ENCODE results near the gene CACNA1C. TPM values are rescaled to one million over a fixed set of nuclear protein-coding genes. Genes with fewer than 3 reads are reported as not detected.
A peak's percentile ranks its signal among the peaks of the same experiment; 100 is the strongest.

CACNA1C gene
- total and polyA plus RNA-seq, 2 donors (not counting 1 experiment from before 2014, with no cell fraction given), result 7.6 to 11.4 TPM

- Histone ChIP-seq H3K27ac (ENCODE audit: insufficient read depth, low read length) (no peak overlapping the region), H3K9ac (ENCODE audit: insufficient read depth, low read length) (no peak overlapping the region), H2AFZ (ENCODE audit: low read length) (no peak overlapping the region), H4K20me1 (ENCODE audit: control insufficient read depth, extremely low read depth, insufficient read depth, low read length) (no peaks in the 10 kb centered on the region), H3K36me3 (ENCODE audit: control insufficient read depth, insufficient read depth, low read length) (no peaks in the 10 kb centered on the region), H3K79me2 (ENCODE audit: control insufficient read depth, insufficient read depth, low read length) (no peaks in the 10 kb centered on the region), H3K9me3 (ENCODE audit: control insufficient read depth, insufficient read depth, low read depth, low read length) (no peaks in the 10 kb centered on the region), H3K4me2 (ENCODE audit: extremely low read depth, insufficient read depth, low read length) (no peak overlapping the region), H3K4me3 (replicated peaks in 1 of 4; ENCODE audit: control extremely low read depth in 1 of 4, insufficient read depth in 1 of 4, low read depth in 3 of 4, low read length in 4 of 4) (no peak overlapping the region), H3K4me1 (ENCODE audit: control insufficient read depth, extremely low read depth, insufficient read depth, low read length) (peaks cover 15% of the 10 kb centered on the region), H3K27me3 (ENCODE audit: control insufficient read depth, insufficient read depth, low read length) (no peaks in the 10 kb centered on the region)
- no peak for TF ChIP-seq EZH2 (IDR thresholded peaks at IDR 0.05; ENCODE audit: low read length, missing control alignments)
- TF ChIP-seq, protein P1, sequence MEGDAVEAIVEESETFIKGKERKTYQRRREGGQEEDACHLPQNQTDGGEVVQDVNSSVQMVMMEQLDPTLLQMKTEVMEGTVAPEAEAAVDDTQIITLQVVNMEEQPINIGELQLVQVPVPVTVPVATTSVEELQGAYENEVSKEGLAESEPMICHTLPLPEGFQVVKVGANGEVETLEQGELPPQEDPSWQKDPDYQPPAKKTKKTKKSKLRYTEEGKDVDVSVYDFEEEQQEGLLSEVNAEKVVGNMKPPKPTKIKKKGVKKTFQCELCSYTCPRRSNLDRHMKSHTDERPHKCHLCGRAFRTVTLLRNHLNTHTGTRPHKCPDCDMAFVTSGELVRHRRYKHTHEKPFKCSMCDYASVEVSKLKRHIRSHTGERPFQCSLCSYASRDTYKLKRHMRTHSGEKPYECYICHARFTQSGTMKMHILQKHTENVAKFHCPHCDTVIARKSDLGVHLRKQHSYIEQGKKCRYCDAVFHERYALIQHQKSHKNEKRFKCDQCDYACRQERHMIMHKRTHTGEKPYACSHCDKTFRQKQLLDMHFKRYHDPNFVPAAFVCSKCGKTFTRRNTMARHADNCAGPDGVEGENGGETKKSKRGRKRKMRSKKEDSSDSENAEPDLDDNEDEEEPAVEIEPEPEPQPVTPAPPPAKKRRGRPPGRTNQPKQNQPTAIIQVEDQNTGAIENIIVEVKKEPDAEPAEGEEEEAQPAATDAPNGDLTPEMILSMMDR (conservative IDR thresholded peaks at IDR 0.05 in 1 of 2, IDR thresholded peaks at IDR 0.05 in 1 of 2; ENCODE audit: low read depth in 1 of 2, low read length in 2 of 2), result no peak
- DNase-seq (ENCODE audit: low read depth in 2 of 2), result no peak
Observed at GRCh38 chr12:2151391-2151790, 98.6 kb downstream of the CACNA1C start.

DNA sequence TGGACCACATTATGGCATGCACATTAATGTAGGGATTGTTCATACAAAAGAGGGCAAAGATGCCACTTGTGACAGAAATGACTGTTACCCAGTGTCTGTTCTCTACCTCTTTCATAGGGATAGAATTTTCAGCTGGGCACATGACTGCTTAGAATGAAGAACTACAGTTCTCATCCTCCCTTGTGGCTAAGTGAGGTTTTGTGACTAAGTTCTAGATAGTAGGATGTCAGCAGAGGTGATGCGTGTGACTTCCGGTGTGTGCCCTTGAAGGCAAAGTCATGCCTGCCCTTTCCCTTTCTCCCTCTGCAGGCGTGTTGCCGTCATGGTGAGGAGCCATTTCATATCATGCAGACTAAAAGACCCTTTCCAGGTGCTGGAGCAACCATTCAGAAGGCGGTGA, 99.3 kb downstream of the CACNA1C start:
- Histone ChIP-seq H3K4me2 (ENCODE audit: extremely low read depth, insufficient read depth, low read length) (no peak overlapping the region), H3K4me1 (ENCODE audit: control insufficient read depth, extremely low read depth, insufficient read depth, low read length) (peaks cover 19% of the 10 kb centered on the region), H3K9me3 (ENCODE audit: control insufficient read depth, insufficient read depth, low read depth, low read length) (no peaks in the 10 kb centered on the region), H3K79me2 (ENCODE audit: control insufficient read depth, insufficient read depth, low read length) (no peaks in the 10 kb centered on the region), H3K27ac (ENCODE audit: insufficient read depth, low read length) (no peak overlapping the region), H3K4me3 (replicated peaks in 1 of 4; ENCODE audit: control extremely low read depth in 1 of 4, insufficient read depth in 1 of 4, low read depth in 3 of 4, low read length in 4 of 4) (no peak overlapping the region), H3K9ac (ENCODE audit: insufficient read depth, low read length) (no peak overlapping the region), H3K36me3 (ENCODE audit: control insufficient read depth, insufficient read depth, low read length) (no peaks in the 10 kb centered on the region), H4K20me1 (ENCODE audit: control insufficient read depth, extremely low read depth, insufficient read depth, low read length) (no peaks in the 10 kb centered on the region), H2AFZ (ENCODE audit: low read length) (no peak overlapping the region), H3K27me3 (ENCODE audit: control insufficient read depth, insufficient read depth, low read length) (no peaks in the 10 kb centered on the region)
- TF ChIP-seq EZH2 (IDR thresholded peaks at IDR 0.05; ENCODE audit: low read length, missing control alignments), result no peak
- TF ChIP-seq, protein P1 (conservative IDR thresholded peaks at IDR 0.05 in 1 of 2, IDR thresholded peaks at IDR 0.05 in 1 of 2; ENCODE audit: low read depth in 1 of 2, low read length in 2 of 2), result no peak
- no peak for DNase-seq (ENCODE audit: low read depth in 2 of 2)

DNA sequence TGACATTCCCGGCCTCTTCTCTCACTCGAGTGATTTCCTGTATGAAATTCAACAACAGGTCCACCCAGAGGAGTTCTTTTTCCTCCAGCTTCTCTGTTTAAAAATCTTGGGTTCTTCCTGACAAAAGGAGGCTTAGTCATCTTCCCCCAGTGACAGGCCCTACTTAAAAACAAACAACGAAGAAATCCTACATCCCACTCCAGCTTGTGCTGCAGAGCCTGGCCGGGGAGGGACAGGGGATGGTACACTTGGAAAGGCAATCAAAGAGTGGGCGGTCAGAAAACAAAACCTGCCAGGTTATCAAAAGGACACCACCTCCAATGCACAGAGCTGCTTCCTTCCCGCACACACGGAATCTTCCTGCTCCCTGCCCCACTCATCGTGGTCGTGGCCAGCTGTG, 101.3 kb downstream of the CACNA1C start:
- Histone ChIP-seq H3K27ac (ENCODE audit: insufficient read depth, low read length) (peak overlapping the region; percentile 63), H3K36me3 (ENCODE audit: control insufficient read depth, insufficient read depth, low read length) (no peaks in the 10 kb centered on the region), H3K4me2 (ENCODE audit: extremely low read depth, insufficient read depth, low read length) (peak overlapping the region; percentile 66), H3K79me2 (ENCODE audit: control insufficient read depth, insufficient read depth, low read length) (no peaks in the 10 kb centered on the region), H3K9me3 (ENCODE audit: control insufficient read depth, insufficient read depth, low read depth, low read length) (no peaks in the 10 kb centered on the region), H3K4me3 (replicated peaks in 1 of 4; ENCODE audit: control extremely low read depth in 1 of 4, insufficient read depth in 1 of 4, low read depth in 3 of 4, low read length in 4 of 4) (no peak overlapping the region), H3K27me3 (ENCODE audit: control insufficient read depth, insufficient read depth, low read length) (no peaks in the 10 kb centered on the region), H4K20me1 (ENCODE audit: control insufficient read depth, extremely low read depth, insufficient read depth, low read length) (no peaks in the 10 kb centered on the region), H3K9ac (ENCODE audit: insufficient read depth, low read length) (no peak overlapping the region), H3K4me1 (ENCODE audit: control insufficient read depth, extremely low read depth, insufficient read depth, low read length) (peaks cover 19% of the 10 kb centered on the region), H2AFZ (ENCODE audit: low read length) (no peak overlapping the region)
- TF ChIP-seq EZH2 (IDR thresholded peaks at IDR 0.05; ENCODE audit: low read length, missing control alignments), result no peak
- TF ChIP-seq, protein P1 (conservative IDR thresholded peaks at IDR 0.05 in 1 of 2, IDR thresholded peaks at IDR 0.05 in 1 of 2; ENCODE audit: low read depth in 1 of 2, low read length in 2 of 2), result no peak
- peak; percentile 81 for DNase-seq (ENCODE audit: low read depth in 2 of 2)
